ENCODE measurements around the gene SPAG7.

- TF ChIP-seq CTCF (conservative IDR thresholded peaks at IDR 0.05) (no peak), ZFX (IDR thresholded peaks at IDR 0.05) (no peak)
These were observed 38.7 kb downstream of the SPAG7 start for GRCh38 chr17:4928881-4929280.
